OCI-LY1 (cell line): ENCODE data around the gene KAT6B.

Source experiments
- EZH2 ChIP-seq: fragments of 200-600 bp; sonication (generic), shearing (Covaris generic); IDR thresholded peaks from 2 replicates; pipeline ENCODE4 v1.8.0; 2017; ENCODE audit warnings: borderline replicate concordance, mixed run types, mild to moderate bottlenecking, antibody characterized with exemption, low read length, moderate library complexity, mixed read lengths
- TF ChIP-seq, protein P1 (sequence below): fragments of 200-600 bp; sonication (generic), shearing (Covaris generic); IDR thresholded peaks from 2 replicates; pipeline ENCODE4 v1.5.1; 2017; ENCODE audit warnings: mild to moderate bottlenecking, antibody characterized with exemption, low read length, moderate library complexity, mixed read lengths

- TF ChIP-seq, protein P1, sequence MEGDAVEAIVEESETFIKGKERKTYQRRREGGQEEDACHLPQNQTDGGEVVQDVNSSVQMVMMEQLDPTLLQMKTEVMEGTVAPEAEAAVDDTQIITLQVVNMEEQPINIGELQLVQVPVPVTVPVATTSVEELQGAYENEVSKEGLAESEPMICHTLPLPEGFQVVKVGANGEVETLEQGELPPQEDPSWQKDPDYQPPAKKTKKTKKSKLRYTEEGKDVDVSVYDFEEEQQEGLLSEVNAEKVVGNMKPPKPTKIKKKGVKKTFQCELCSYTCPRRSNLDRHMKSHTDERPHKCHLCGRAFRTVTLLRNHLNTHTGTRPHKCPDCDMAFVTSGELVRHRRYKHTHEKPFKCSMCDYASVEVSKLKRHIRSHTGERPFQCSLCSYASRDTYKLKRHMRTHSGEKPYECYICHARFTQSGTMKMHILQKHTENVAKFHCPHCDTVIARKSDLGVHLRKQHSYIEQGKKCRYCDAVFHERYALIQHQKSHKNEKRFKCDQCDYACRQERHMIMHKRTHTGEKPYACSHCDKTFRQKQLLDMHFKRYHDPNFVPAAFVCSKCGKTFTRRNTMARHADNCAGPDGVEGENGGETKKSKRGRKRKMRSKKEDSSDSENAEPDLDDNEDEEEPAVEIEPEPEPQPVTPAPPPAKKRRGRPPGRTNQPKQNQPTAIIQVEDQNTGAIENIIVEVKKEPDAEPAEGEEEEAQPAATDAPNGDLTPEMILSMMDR = no peak
- no peak for TF ChIP-seq EZH2
These were observed 47.5 kb downstream of the KAT6B start for GRCh38 chr10:74873803-74874454.
